Fibroblast of mammary gland (primary cell): ENCODE data around the gene DPH6.

Source experiments
- DNase-seq: peaks from one replicate; pipeline ENCODE4 v3.0.0-alpha.2; 2010; ENCODE audit warnings: low read depth
- H3K4me3 ChIP-seq: 2 replicates; pipeline ENCODE4 v1.5.1; 2011; ENCODE audit warnings: low read depth, mild to moderate bottlenecking, low read length, moderate library complexity; ENCODE audit not compliant: control insufficient read depth
- CTCF ChIP-seq: conservative IDR thresholded peaks from 2 replicates; pipeline ENCODE4 v1.5.1; 2011; ENCODE audit warnings: low read depth, low read length, inconsistent platforms; ENCODE audit not compliant: control insufficient read depth, insufficient read depth

Gene DPH6

GRCh38 chr15:35565901-35566300, 19.9 kb upstream of the DPH6 start:
- no peak overlapping the region for H3K4me3 ChIP-seq
- TF ChIP-seq CTCF = no peak
- DNase-seq = no peak

- no peak for DNase-seq
- TF ChIP-seq CTCF = no peak
Measured at GRCh38 chr15:35562641-35563040, 16.7 kb upstream of the DPH6 start.

GRCh38 chr15:35561308-35561707, 15.3 kb upstream of the DPH6 start:
- TF ChIP-seq CTCF = no peak
- DNase-seq = no peak
- H3K4me3 ChIP-seq = no peak overlapping the region

More at GRCh38 chr15:35562641-35563040, 16.7 kb upstream of the DPH6 start:
- H3K4me3 ChIP-seq = no peak overlapping the region

- no peak overlapping the region for H3K4me3 ChIP-seq
- no peak for TF ChIP-seq CTCF
- DNase-seq = no peak
Measured at GRCh38 chr15:35560870-35561269, 14.9 kb upstream of the DPH6 start.

- no peak for DNase-seq
- no peak for TF ChIP-seq CTCF
- no peak overlapping the region for H3K4me3 ChIP-seq
Measured at GRCh38 chr15:35560258-35560657, 14.3 kb upstream of the DPH6 start.

GRCh38 chr15:35559683-35560082, 13.7 kb upstream of the DPH6 start:
- TF ChIP-seq CTCF = no peak
- no peak for DNase-seq
- no peak overlapping the region for H3K4me3 ChIP-seq

GRCh38 chr15:35557544-35557943, 11.6 kb upstream of the DPH6 start:
- peak; percentile 96 for DNase-seq
- no peak overlapping the region for H3K4me3 ChIP-seq
- no peak for TF ChIP-seq CTCF
